ENCODE measurements around the gene TIGD7.

DNA sequence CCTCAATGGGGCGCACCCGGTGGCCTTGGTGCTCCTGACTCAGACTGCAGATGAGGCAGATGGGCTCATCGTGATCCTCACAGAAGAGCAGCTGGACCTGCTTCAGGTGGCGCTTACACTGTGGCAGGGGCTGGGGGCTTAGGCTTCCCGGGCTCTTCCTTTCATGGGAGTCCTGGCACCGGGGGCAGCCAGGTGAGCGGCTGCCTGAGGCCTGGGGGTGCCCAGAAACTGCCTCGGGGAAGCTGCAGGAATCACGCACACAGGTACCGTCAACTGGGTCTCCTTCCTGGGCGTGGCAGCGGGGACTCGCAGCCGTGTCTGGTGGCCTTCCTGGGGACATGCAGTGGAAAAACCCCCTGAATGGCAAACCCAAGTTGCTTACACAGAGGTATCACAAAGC, 55.8 kb downstream of the TIGD7 start:
- TF ChIP-seq, protein P1, sequence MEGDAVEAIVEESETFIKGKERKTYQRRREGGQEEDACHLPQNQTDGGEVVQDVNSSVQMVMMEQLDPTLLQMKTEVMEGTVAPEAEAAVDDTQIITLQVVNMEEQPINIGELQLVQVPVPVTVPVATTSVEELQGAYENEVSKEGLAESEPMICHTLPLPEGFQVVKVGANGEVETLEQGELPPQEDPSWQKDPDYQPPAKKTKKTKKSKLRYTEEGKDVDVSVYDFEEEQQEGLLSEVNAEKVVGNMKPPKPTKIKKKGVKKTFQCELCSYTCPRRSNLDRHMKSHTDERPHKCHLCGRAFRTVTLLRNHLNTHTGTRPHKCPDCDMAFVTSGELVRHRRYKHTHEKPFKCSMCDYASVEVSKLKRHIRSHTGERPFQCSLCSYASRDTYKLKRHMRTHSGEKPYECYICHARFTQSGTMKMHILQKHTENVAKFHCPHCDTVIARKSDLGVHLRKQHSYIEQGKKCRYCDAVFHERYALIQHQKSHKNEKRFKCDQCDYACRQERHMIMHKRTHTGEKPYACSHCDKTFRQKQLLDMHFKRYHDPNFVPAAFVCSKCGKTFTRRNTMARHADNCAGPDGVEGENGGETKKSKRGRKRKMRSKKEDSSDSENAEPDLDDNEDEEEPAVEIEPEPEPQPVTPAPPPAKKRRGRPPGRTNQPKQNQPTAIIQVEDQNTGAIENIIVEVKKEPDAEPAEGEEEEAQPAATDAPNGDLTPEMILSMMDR (IDR thresholded peaks at IDR 0.05): no peak
- TF ChIP-seq POLR2A (IDR thresholded peaks at IDR 0.05): no peak

Data from right lobe of liver (tissue), 4 donors.